Activated T-helper 1 cell treated with Interleukin-2 at 50 U/mL for 16 hours (primary cell): ENCODE data around the gene ZNHIT3.

Source experiments
- DNase-seq: peaks from one replicate; pipeline ENCODE4 v3.0.0-alpha.2; 2020; ENCODE audit warnings: low read depth

Gene ZNHIT3

GRCh38 chr17:36512641-36513040 lies 26.2 kb downstream of the ZNHIT3 start:
- no peak for DNase-seq

- no peak for DNase-seq
These were observed 28.4 kb downstream of the ZNHIT3 start for GRCh38 chr17:36514856-36515255.

GRCh38 chr17:36515837-36516236 lies 29.4 kb downstream of the ZNHIT3 start:
- DNase-seq: no peak

- no peak for DNase-seq
These were observed 36.6 kb downstream of the ZNHIT3 start for GRCh38 chr17:36523113-36523512.

GRCh38 chr17:36524428-36524876 lies 38.0 kb downstream of the ZNHIT3 start:
- no peak for DNase-seq

GRCh38 chr17:36525113-36525512 lies 38.6 kb downstream of the ZNHIT3 start:
- DNase-seq: no peak

GRCh38 chr17:36525888-36526287 lies 39.4 kb downstream of the ZNHIT3 start:
- no peak for DNase-seq

GRCh38 chr17:36527621-36528250 lies 41.3 kb downstream of the ZNHIT3 start:
- DNase-seq: no peak

- no peak for DNase-seq
These were observed 42.6 kb downstream of the ZNHIT3 start for GRCh38 chr17:36529121-36529520.

GRCh38 chr17:36532435-36532975 lies 46.0 kb downstream of the ZNHIT3 start:
- DNase-seq: no peak

GRCh38 chr17:36533935-36534839 lies 47.7 kb downstream of the ZNHIT3 start:
- DNase-seq: peak; percentile 33

- peak; percentile 81 for DNase-seq
These were observed 48.6 kb downstream of the ZNHIT3 start, which contains the start of the genes MYO19 and PIGW for GRCh38 chr17:36534840-36535668. MYO19 (minus strand) TSS chr17:36534868; CDS start chr17:36532538, 2,330 bp downstream. PIGW (plus strand) TSS chr17:36534987; CDS start chr17:36537102, 2,115 bp downstream.

GRCh38 chr17:36535669-36536081 lies 49.2 kb downstream of the ZNHIT3 start:
- DNase-seq: no peak

- no peak for DNase-seq
These were observed 54.2 kb downstream of the ZNHIT3 start for GRCh38 chr17:36540696-36541095.

- no peak for DNase-seq
These were observed 56.3 kb downstream of the ZNHIT3 start for GRCh38 chr17:36542755-36543154.

GRCh38 chr17:36544044-36544306 lies 57.5 kb downstream of the ZNHIT3 start:
- no peak for DNase-seq

GRCh38 chr17:36544307-36545076 lies 58.0 kb downstream of the ZNHIT3 start, which contains the start of gene GGNBP2:
GGNBP2 (plus strand) TSS chr17:36544919; CDS start chr17:36545725, 806 bp downstream.
- peak; percentile 84 for DNase-seq

GRCh38 chr17:36545077-36545464 lies 58.6 kb downstream of the ZNHIT3 start:
- DNase-seq: no peak
